NCI-H82 treated with DMSO at 0.1 percent for 48 hours (cell line): Measurements from ENCODE around the gene TAF1L.
"Not testable (repeated sequence)": the region's sequence is repeated elsewhere in the genome, so short reads cannot be mapped to it uniquely, and the experiment has no call there.

Experiments
- DNase-seq: peaks from one replicate; lab custom pipeline; 2025; ENCODE audit not compliant: unreplicated experiment; lab: John Stamatoyannopoulos, UW

TAF1L gene

GRCh38 chr9:32635362-32635761 is at the start of gene TAF1L:
Gene TAF1L (minus strand): TSS chr9:32635669. CDS start chr9:32635579, 90 bp downstream.
- no peak for DNase-seq

GRCh38 chr9:32681751-32682150 is 46.3 kb upstream of the TAF1L start:
- DNase-seq: no peak

- DNase-seq: no peak
Observed at GRCh38 chr9:32677931-32678330, 42.5 kb upstream of the TAF1L start.

- DNase-seq: no peak
Observed at GRCh38 chr9:32672469-32672868, 37.0 kb upstream of the TAF1L start.

- no peak for DNase-seq
Observed at GRCh38 chr9:32671333-32671732, 35.9 kb upstream of the TAF1L start.

- no peak for DNase-seq
Observed at GRCh38 chr9:32665101-32665500, 29.6 kb upstream of the TAF1L start.

- DNase-seq: no peak
Observed at GRCh38 chr9:32663741-32664140, 28.3 kb upstream of the TAF1L start.

- no peak for DNase-seq
Observed at GRCh38 chr9:32647671-32648070, 12.2 kb upstream of the TAF1L start.

GRCh38 chr9:32644698-32645097 is 9.2 kb upstream of the TAF1L start:
- no peak for DNase-seq

GRCh38 chr9:32633151-32633550 is 2.3 kb downstream of the TAF1L start:
- not testable (repeated sequence) for DNase-seq

- no peak for DNase-seq
Observed at GRCh38 chr9:32631991-32632390, 3.5 kb downstream of the TAF1L start.

- no peak for DNase-seq
Observed at GRCh38 chr9:32627394-32627954, 8.0 kb downstream of the TAF1L start.

- DNase-seq: no peak
Observed at GRCh38 chr9:32625320-32625719, 10.1 kb downstream of the TAF1L start.

GRCh38 chr9:32622948-32623347 is 12.5 kb downstream of the TAF1L start:
- DNase-seq: no peak

- no peak for DNase-seq
Observed at GRCh38 chr9:32618261-32618660, 17.2 kb downstream of the TAF1L start.

GRCh38 chr9:32606811-32607210 is 28.7 kb downstream of the TAF1L start:
- no peak for DNase-seq

GRCh38 chr9:32603914-32604852 is 31.3 kb downstream of the TAF1L start:
- DNase-seq: no peak

- not testable (repeated sequence) for DNase-seq
Observed at GRCh38 chr9:32599021-32599420, 36.4 kb downstream of the TAF1L start.

- no peak for DNase-seq
Observed at GRCh38 chr9:32596936-32597335, 38.5 kb downstream of the TAF1L start.

GRCh38 chr9:32596096-32596865 is 39.2 kb downstream of the TAF1L start:
- no peak for DNase-seq

- DNase-seq: no peak
Observed at GRCh38 chr9:32590898-32591297, 44.6 kb downstream of the TAF1L start.

GRCh38 chr9:32590476-32590875 is 45.0 kb downstream of the TAF1L start:
- no peak for DNase-seq
